HepG2 (cell line): ENCODE results near the gene H3-3A. TPM values are rescaled to one million over a fixed set of nuclear protein-coding genes. Genes with fewer than 3 reads are reported as not detected.

ENCODE experiments used
- ATAC-seq: fragments of 200-7000 bp; cut with Tn5 transposase; 3 replicates; pipeline ENCODE4 v1.9.1; 2020; ENCODE audit warnings: mild to moderate bottlenecking, moderate library complexity
- BruUV-seq: library from RNA; stranded (reverse); fragments of 400-500 nt; replicated peaks from 2 replicates; lab custom pipeline; 2021; lab: Mats Ljungman, UMichigan
- CTCF ChIA-PET: fragments of 300-600 bp; formaldehyde crosslinking; extraction: SDS; loops from one replicate; lab custom pipeline; 2021; ENCODE audit warnings: low total read pairs, inconsistent platforms, low intra/inter-chr PET ratio; lab: Yijun Ruan, JAX
- POLR2A ChIA-PET: fragments of 350-600 bp; sonication (Branson Sonifier 250); formaldehyde crosslinking; loops from one replicate; lab custom pipeline; 2020; ENCODE audit warnings: antibody characterized with exemption, inconsistent platforms; lab: Yijun Ruan, JAX
- DNase-seq: peaks from one replicate; pipeline ENCODE4 v3.0.0-alpha.2; 2015; ENCODE audit warnings: low spot score
- FAIRE-seq: peaks from 3 replicates; lab custom pipeline; 2011; peaks lifted over from hg19 to GRCh38; lab: Jason Lieb, UNC
- H2AFZ ChIP-seq: one replicate; pipeline ENCODE4 v1.6.1; 2011; ENCODE audit warnings: low read length, inconsistent platforms
- H3K27ac ChIP-seq: fragments of 300-600 bp; 3 replicates; pipeline ENCODE4 v1.8.0; 2011; ENCODE audit warnings: mixed run types, mild to moderate bottlenecking, mixed read lengths, low read length, inconsistent platforms; ENCODE audit not compliant: insufficient read depth; ENCODE audit errors: extremely low read length
- H3K27me3 ChIP-seq, 2 experiments: fragments of 200-600 bp in 1 of 2; 2 replicates in 1 of 2; 3 replicates in 1 of 2; pipeline versions ENCODE4 v1.6.0 to v1.8.0; 2011; ENCODE audit warnings: low read length in 2 of 2, mild to moderate bottlenecking in 2 of 2, moderate library complexity in 2 of 2, inconsistent platforms in 1 of 2; ENCODE audit not compliant: insufficient read depth in 2 of 2, control insufficient read depth in 1 of 2
- H3K36me3 ChIP-seq, 2 experiments: fragments of 200-600 bp in 1 of 2; replicated peaks in 1 of 2; 2 replicates in 1 of 2; 3 replicates in 1 of 2; pipeline versions ENCODE4 v1.5.1 to v1.8.0; 2011; ENCODE audit warnings: low read length in 2 of 2, inconsistent platforms in 1 of 2; ENCODE audit not compliant: insufficient read depth in 2 of 2, control insufficient read depth in 1 of 2
- H3K4me1 ChIP-seq: 2 replicates; pipeline ENCODE4 v1.5.1; 2012; ENCODE audit warnings: low read length, inconsistent platforms; ENCODE audit not compliant: insufficient read depth
- H3K4me2 ChIP-seq: 2 replicates; pipeline ENCODE4 v1.6.0; 2011; ENCODE audit warnings: low read depth, low read length, inconsistent platforms
- H3K4me3 ChIP-seq, 3 experiments: fragments of 200-600 bp in 1 of 3; sonication (generic), shearing (Covaris generic) in 1 of 3; replicated peaks in 1 of 3; 2 replicates each; pipeline ENCODE4 v1.5.1; 2011 to 2016; ENCODE audit warnings: low read length in 3 of 3, inconsistent platforms in 2 of 3, low read depth in 2 of 3, mild to moderate bottlenecking in 2 of 3, control low read depth in 1 of 3, mixed read lengths in 1 of 3; ENCODE audit not compliant: insufficient read depth in 1 of 3
- H3K79me2 ChIP-seq: one replicate; pipeline ENCODE4 v1.6.1; 2011; ENCODE audit warnings: low read length, inconsistent platforms; ENCODE audit not compliant: insufficient read depth
- H3K9ac ChIP-seq: 2 replicates; pipeline ENCODE4 v1.6.0; 2011; ENCODE audit warnings: mild to moderate bottlenecking, low read depth, low read length, inconsistent platforms; ENCODE audit not compliant: insufficient read depth
- H3K9me3 ChIP-seq: 2 replicates; pipeline ENCODE4 v1.5.1; 2012; ENCODE audit warnings: mild to moderate bottlenecking, low read length
- H4K20me1 ChIP-seq: 2 replicates; pipeline ENCODE4 v1.6.0; 2011; ENCODE audit warnings: inconsistent platforms, mild to moderate bottlenecking, low read length, moderate library complexity; ENCODE audit not compliant: insufficient read depth
- KLF6 ChIP-seq: IDR thresholded peaks from 2 replicates; pipeline ENCODE4 v1.8.0; 2016; ENCODE audit warnings: missing biosample characterization, missing genetic modification reagents
- TFE3 ChIP-seq: IDR thresholded peaks from 2 replicates; pipeline ENCODE4 v1.6.1; 2016
- WGBS: methylation state at CpG from one replicate; pipeline ENCODE4 v1.1.6; 2017; ENCODE audit warnings: low lambda C conversion rate; 5-methylcytosine and 5-hydroxymethylcytosine counted together
- in situ Hi-C: cut with HindIII; loops from 2 replicates; pipeline ENCODE4 v1.10.0; 2017; ENCODE audit warnings: low pct_unique_long_range_greater_than_20kb; ENCODE audit not compliant: extremely low pct_ligation_motif_present
- intact Hi-C: fragments of 100-400 bp; cut with micrococcal nuclease; formaldehyde crosslinking; loops from one replicate; pipeline ENCODE4 v1.10.0; 2022; ENCODE audit not compliant: unreplicated experiment
- polyA plus RNA-seq, 8 experiments: library from polyadenylated mRNA; depleted of rRNA in 3 of 8; stranded (reverse) in 7 of 8; unstranded in 1 of 8; fragments of >200 nt; fragmentation: Illumina TruSeq in 4 of 8; extraction: Trizol in 4 of 8; gene quantifications; 2 replicates each; pipeline versions ENCODE4 v1.2.1 to v1.2.3, GENCODE V29; 2011 to 2016; ENCODE audit warnings: low read depth in 4 of 8, missing spikeins in 1 of 8, mixed read lengths in 1 of 8; ENCODE audit not compliant: insufficient read depth in 1 of 8
- total RNA-seq, 5 experiments: library from RNA; depleted of rRNA; stranded (reverse); fragments of >200 nt; fragmentation: Illumina TruSeq; extraction: Trizol; gene quantifications; 2 replicates each; pipeline ENCODE4 v1.2.3, GENCODE V29; 2016; ENCODE audit warnings: low read depth in 1 of 5

H3-3A gene
- total and polyA plus RNA-seq, 2 of the 13 experiments (the other 11 are each of a cell fraction or from before 2014, with no cell fraction given), result 221 to 320 TPM

- no peak for ATAC-seq
Observed at GRCh38 chr1:226098870-226099835, 36.6 kb downstream of the H3-3A start.

More at GRCh38 chr1:226098870-226099835, 36.6 kb downstream of the H3-3A start:
- BruUV-seq, result no TSS peak
- H3K9ac ChIP-seq, result no peak overlapping the region
- no peak overlapping the region for H3K4me2 ChIP-seq
- H2AFZ ChIP-seq, result no peak overlapping the region
- CTCF ChIA-PET, result no interaction called here
- 29% methylated on average over 3 of the region's 3 CpGs for WGBS
- H3K9me3 ChIP-seq, result no peaks in the 10 kb centered on the region
- no peak for TF ChIP-seq TFE3 (CRISPR knock-in tag)
- no peak for TF ChIP-seq KLF6
- peaks cover 0 to under 1% of the 10 kb centered on the region in 2 experiments; a peak in 3 of 5 replicates for H3K27me3 ChIP-seq
- in situ Hi-C loops (no loop called here), intact Hi-C loops (no loop called here)
- DNase-seq (no peak), FAIRE-seq (no peak)
- H3K36me3 ChIP-seq, result no peaks in the 10 kb centered on the region
- H3K4me1 ChIP-seq, result peaks cover 10% of the 10 kb centered on the region; the same call in 1 of the 2 replicates
- H3K79me2 ChIP-seq, result no peaks in the 10 kb centered on the region
- no peaks in the 10 kb centered on the region for H4K20me1 ChIP-seq
- POLR2A ChIA-PET, result no interaction called here
- H3K4me3 ChIP-seq, result no peak overlapping the region
- H3K27ac ChIP-seq, result no peak overlapping the region
